BJ (cell line): ENCODE results near the gene STAP1. TPM values are rescaled to one million over a fixed set of nuclear protein-coding genes. Genes with fewer than 3 reads are reported as not detected.
"Not testable (repeated sequence)": the region's sequence is repeated elsewhere in the genome, so short reads cannot be mapped to it uniquely, and the experiment has no call there.

Source experiments
- CTCF ChIA-PET: fragments of 350-600 bp; formaldehyde crosslinking; extraction: SDS; loops from one replicate; lab custom pipeline; 2021; ENCODE audit warnings: antibody characterized with exemption, inconsistent platforms; lab: Yijun Ruan, JAX
- POLR2A ChIA-PET: fragments of 300-600 bp; sonication (Branson Sonifier 250); formaldehyde crosslinking; extraction: SDS; loops from one replicate; lab custom pipeline; 2021; ENCODE audit warnings: antibody characterized with exemption; lab: Charles Lee
- DNase-seq: peaks from one replicate; pipeline ENCODE4 v3.0.0-alpha.2; 2011; ENCODE audit warnings: low read depth
- H3K27me3 ChIP-seq: 2 replicates; pipeline ENCODE4 v1.6.0; 2011; ENCODE audit warnings: low read length; ENCODE audit not compliant: control insufficient read depth, insufficient read depth
- H3K36me3 ChIP-seq: 2 replicates; pipeline ENCODE4 v1.5.1; 2011; ENCODE audit warnings: low read length; ENCODE audit not compliant: control insufficient read depth, insufficient read depth
- H3K4me3 ChIP-seq: 2 replicates; pipeline ENCODE4 v1.5.1; 2011; ENCODE audit warnings: low read depth, mild to moderate bottlenecking, control low read depth, low read length
- polyA plus RNA-seq: library from polyadenylated mRNA; depleted of rRNA; stranded (reverse); fragments of >200 nt; gene quantifications from 2 replicates; pipeline ENCODE4 v1.2.3, GENCODE V29; 2011
- TF ChIP-seq, protein P1 (sequence below): IDR thresholded peaks from 2 replicates; pipeline ENCODE4 v1.5.1; 2011; ENCODE audit warnings: low read depth, mild to moderate bottlenecking, control low read depth, inconsistent platforms, low read length, moderate library complexity; ENCODE audit not compliant: insufficient read depth

The STAP1 gene
- polyA plus RNA-seq, 1 experiment = not detected

DNA sequence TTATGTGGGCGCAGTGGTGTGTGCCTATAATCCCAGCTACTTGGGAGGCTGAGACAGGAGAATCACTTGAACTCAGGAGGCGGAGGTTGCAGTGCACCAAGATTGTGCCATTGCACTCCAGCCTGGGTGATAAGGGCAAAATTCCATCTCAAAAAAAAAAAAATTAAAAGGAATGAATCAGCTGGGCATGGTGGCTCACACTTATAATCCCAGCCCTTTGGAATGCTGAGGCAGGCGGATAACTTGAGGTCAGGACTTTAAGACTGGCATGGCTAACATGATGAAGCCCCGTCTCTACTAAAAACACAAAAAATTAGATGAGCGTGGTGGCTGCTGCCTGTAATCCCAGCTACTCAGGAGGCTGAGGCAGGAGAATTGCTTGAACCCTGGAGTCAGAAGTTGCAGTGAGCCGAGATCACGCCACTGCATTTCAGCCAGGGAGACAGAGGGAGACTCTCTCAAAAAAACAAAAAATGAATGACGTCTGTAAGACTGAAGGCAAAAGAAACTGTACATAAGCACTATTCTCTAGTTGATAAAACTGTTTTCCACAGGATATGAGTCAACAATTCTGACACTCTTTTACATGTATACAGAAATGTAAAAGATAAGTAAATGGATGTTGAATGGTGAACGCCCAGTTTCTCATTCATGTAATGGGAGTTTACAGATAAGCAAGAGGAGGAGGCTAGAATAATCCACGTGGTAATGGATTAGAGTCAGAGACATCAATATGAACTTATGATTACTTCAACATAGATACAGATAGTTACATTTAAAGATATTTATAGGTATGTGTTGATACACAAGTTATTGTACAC is 35.5 kb upstream of the STAP1 start:
- POLR2A ChIA-PET = no interaction called here
- H3K4me3 ChIP-seq = no peak overlapping the region
- no peaks in the 10 kb centered on the region for H3K27me3 ChIP-seq
- H3K36me3 ChIP-seq = peaks cover 3% of the 10 kb centered on the region; the same call in 1 of the 2 replicates
- TF ChIP-seq, protein P1, sequence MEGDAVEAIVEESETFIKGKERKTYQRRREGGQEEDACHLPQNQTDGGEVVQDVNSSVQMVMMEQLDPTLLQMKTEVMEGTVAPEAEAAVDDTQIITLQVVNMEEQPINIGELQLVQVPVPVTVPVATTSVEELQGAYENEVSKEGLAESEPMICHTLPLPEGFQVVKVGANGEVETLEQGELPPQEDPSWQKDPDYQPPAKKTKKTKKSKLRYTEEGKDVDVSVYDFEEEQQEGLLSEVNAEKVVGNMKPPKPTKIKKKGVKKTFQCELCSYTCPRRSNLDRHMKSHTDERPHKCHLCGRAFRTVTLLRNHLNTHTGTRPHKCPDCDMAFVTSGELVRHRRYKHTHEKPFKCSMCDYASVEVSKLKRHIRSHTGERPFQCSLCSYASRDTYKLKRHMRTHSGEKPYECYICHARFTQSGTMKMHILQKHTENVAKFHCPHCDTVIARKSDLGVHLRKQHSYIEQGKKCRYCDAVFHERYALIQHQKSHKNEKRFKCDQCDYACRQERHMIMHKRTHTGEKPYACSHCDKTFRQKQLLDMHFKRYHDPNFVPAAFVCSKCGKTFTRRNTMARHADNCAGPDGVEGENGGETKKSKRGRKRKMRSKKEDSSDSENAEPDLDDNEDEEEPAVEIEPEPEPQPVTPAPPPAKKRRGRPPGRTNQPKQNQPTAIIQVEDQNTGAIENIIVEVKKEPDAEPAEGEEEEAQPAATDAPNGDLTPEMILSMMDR = no peak
- no peak for DNase-seq
- CTCF ChIA-PET = interaction anchor here (1.0 kb wide), 1 partner anchor 17 kb away, joined by 3 read pairs; no protein-coding TSS in a partner anchor

DNA sequence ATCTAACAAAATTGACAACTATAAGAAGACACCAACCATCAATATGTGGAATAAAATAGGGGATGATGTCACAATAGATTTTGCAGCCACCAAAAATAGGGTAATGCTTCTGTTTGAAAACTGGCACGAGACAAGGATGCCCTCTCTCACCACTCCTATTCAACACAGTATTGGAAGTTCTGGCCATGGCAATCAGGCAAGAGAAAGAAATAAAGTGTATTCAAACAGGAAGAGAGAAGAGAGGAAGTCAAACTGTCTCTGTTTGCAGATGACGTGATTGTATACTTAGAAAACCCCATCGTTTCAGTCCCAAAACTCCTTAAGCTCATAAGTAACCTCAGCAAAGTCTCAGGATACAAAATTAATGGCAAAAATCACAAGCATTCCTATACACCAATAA is 34.4 kb upstream of the STAP1 start:
- DNase-seq, H3K4me3 ChIP-seq, CTCF ChIA-PET, POLR2A ChIA-PET, H3K36me3 ChIP-seq, H3K27me3 ChIP-seq: not testable (repeated sequence)

DNA sequence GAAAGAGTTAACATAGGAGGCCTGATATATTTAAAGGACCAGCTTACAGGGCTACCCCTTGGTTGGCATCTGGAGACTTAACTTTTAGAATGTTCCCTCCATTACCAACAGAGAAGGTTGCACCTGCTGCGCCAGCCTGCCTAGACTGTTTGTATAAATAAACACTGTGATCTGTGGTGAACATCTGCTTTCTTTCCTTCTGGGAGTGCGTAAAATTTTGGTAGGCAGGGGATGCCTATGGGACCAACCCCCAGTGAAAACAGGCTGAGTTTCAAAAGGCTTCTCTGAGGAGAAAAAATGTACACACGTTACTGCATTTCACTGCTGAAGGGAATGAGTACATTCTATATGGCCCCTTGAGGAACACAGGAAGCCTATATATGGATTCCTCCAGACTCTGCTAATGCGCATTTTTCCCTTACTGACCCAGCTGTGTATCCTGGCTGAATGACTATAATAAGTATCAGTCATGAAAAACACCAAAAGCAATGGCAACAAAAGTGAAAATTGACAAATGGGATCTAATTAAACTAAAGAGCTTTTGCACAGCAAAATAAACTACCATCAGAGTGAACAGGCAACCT is 27.1 kb upstream of the STAP1 start:
- TF ChIP-seq, protein P1 = no peak
- no peak for DNase-seq
- CTCF ChIA-PET = no interaction called here
- POLR2A ChIA-PET = no interaction called here
- Histone ChIP-seq H3K27me3 (no peaks in the 10 kb centered on the region), H3K36me3 (no peaks in the 10 kb centered on the region; the same call in none of the 2 replicates), H3K4me3 (no peak overlapping the region)

DNA sequence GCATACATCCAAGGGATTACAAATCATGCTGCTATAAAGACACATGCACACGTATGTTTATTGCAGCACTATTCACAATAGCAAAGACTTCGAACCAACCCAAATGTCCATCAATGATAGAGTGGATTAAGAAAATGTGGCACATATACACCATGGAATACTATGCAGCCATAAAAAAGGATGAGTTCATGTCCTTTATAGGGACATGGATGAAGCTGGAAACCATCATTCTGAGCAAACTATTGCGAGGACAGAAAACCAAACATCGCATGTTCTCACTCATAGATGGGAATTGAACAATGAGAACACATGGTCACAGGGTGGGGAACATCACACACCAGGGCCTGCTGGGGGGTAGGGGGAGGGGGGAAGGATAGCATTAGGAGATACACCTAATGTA is 26.1 kb upstream of the STAP1 start:
- H3K27me3 ChIP-seq, H3K36me3 ChIP-seq, CTCF ChIA-PET, H3K4me3 ChIP-seq, DNase-seq, POLR2A ChIA-PET: not testable (repeated sequence)

DNA sequence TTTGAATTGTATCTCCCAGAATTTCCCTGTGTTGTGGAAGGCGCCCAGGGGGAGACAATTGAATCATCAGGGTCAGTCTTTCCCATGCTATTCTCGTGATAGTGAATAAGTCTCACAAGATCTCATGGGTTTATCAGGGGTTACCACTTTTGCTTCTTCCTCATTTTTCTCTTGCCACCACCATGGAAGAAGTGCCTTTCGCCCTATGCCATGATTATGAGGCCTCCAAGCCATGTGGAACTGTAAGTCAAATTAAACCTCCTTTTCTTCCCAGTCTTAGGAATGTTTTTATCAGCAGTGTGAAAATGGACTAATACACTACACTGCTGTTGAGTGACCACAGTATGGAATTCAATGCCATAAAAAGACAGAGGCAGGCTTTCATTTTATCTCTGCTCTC is 25.4 kb upstream of the STAP1 start:
- DNase-seq = no peak
- Histone ChIP-seq H3K36me3 (no peaks in the 10 kb centered on the region; the same call in none of the 2 replicates), H3K27me3 (no peaks in the 10 kb centered on the region), H3K4me3 (no peak overlapping the region)
- CTCF ChIA-PET = no interaction called here
- POLR2A ChIA-PET = no interaction called here
- TF ChIP-seq, protein P1 = no peak

DNA sequence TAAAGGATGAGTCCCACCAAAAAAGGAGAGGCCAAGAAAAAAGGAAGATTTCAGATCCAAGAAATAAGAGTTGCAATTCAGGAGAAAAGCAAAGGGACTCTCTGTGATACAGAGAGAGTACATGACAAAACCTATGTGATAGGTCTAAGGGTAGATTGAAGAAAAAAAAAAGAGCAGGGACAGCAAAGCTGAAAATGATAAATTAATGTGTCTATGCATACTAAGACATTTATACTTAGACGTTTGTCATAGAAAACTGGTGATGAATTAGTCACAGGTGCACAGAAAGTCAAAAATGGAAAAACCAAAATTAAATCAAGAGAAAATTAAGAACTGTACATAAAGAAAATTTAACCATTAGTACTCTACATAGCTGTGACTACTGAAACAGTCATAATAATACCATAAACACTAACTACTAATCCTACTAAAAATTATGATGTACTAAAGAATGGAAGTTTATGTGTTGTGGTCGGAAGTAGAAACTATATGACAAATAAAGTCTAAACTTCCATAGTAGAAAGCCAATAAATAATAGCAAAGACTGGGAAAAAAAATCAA is 23.2 kb upstream of the STAP1 start:
- Histone ChIP-seq H3K27me3 (no peaks in the 10 kb centered on the region), H3K36me3 (peaks cover 1% of the 10 kb centered on the region), H3K4me3 (no peak overlapping the region)
- CTCF ChIA-PET = no interaction called here
- POLR2A ChIA-PET = no interaction called here
- TF ChIP-seq, protein P1 = no peak
- no peak for DNase-seq
